Lung microvascular endothelial cell (primary cell): ENCODE data around the gene TRIM36. TPM values are rescaled to one million over a fixed set of nuclear protein-coding genes. Genes with fewer than 3 reads are reported as not detected.

ENCODE experiments used
- DNase-seq, 2 donors: peaks; one replicate each; pipeline versions ENCODE4 v3.0.0 to v3.0.0-alpha.2; 2010; ENCODE audit warnings: low read depth in 2 of 2
- total RNA-seq: library from RNA; depleted of rRNA; stranded (reverse); fragments of >200 nt; gene quantifications from 2 replicates; pipeline ENCODE4 v1.2.1, GENCODE V29; 2014

TRIM36 gene
- total RNA-seq, 1 donor from 2014 or later = 0.20 TPM

DNA sequence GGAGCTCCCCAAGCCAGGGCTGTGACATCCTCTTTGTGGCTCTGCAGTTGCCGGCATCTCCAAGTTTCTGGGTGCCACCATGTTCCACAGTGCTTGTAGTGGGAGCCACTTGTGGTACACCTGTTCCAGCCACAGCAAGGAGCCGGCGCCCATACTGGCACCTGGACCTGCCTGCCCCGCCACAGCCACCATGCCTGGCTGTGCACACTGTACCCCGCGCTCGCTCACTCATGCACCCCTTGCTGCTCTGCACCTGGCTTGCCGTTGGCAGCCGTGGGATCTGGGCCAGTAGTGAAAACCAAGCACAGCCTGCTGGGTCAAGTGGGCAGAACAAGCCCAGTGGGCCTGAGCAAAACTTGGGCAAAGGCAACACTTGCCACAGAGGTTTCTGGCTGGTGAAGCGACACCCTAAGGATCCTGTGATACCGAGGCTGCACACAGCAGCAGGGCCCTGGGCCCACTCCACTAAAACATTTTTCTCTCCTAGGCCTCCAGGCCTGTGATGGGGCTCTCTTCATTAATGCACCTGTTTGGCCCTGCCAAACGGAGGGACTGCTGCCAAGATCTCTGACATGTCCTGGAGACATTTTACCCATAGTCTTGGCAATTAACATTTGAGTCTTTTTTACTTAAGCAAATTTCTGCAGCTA lies 2.8 kb downstream of the TRIM36 start:
- no peak for DNase-seq

- DNase-seq = no peak
Observed at GRCh38 chr5:115165790-115166189, 3.9 kb downstream of the TRIM36 start.

DNA sequence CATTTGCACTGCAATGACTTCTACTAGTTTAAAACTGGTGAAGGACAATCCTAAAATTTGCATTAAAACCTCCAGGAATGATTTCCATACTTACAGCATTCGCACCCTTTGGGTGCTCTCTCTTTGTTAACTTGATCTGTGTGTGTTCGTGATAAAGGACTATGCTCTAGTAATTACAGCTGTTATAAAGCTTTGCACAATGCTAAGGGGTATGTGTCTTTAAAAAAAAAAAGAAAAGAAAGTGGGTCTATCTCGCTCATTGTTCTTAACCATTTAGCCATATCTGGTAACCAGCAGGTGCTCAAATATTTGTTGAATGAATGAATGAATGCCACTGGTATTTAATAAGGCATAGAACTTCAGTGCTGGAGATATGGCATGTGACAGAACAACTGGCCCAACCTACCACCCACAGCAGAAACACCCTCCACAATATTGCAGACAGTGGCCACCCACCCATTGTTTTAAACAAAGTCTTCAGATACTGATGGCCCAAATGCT lies 8.7 kb downstream of the TRIM36 start:
- DNase-seq = no peak

GRCh38 chr5:115151208-115151805 lies 18.4 kb downstream of the TRIM36 start:
- DNase-seq = no peak

GRCh38 chr5:115150512-115150911 lies 19.2 kb downstream of the TRIM36 start:
- no peak for DNase-seq

GRCh38 chr5:115147052-115147451 lies 22.7 kb downstream of the TRIM36 start:
- no peak for DNase-seq

DNA sequence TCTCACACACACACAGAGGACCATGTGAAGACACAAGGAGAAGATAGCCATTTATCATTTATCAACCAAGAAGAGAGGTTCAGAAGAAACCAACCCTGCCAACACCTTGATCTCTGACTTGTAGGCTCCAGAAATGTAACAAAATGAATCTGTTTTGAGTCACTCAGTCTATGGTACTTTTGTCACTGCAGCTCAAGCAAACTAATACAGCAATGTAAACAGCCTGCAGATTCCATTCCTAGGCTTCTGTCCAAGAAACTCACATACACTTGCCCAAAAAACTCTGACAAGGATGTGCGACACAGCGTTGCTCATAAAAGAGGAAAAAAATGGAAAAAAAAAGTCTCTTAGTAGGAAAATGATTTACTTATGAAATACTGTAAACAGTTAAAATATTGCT lies 33.4 kb downstream of the TRIM36 start:
- DNase-seq = no peak

- DNase-seq = no peak
Observed at GRCh38 chr5:115132465-115132864, 37.2 kb downstream of the TRIM36 start.

- DNase-seq = no peak
Observed at GRCh38 chr5:115126303-115126702, 43.4 kb downstream of the TRIM36 start.

- DNase-seq = no peak
Observed at GRCh38 chr5:115124741-115125140, 45.0 kb downstream of the TRIM36 start.

DNA sequence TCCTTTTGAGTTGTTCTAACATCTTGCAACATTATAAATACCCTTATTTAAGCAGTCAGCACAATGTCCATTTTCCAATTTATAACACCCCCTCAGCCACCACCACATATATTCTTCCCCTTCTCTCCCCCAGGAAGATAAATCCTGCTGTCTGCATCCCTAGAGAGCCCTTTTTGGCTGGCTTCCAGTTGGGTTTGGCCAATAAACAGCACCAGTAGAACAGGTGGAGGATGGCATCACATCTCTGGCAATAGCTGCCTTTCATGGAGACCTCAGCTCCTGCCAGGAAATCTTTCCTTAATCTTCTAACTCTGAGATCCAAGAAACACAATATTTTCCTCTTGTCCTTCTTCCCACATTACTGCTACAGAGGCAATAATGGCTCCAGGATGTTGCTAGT lies 53.7 kb downstream of the TRIM36 start:
- no peak for DNase-seq

GRCh38 chr5:115109840-115110239 lies 59.9 kb downstream of the TRIM36 start:
- DNase-seq = no peak

GRCh38 chr5:115109356-115109755 lies 60.4 kb downstream of the TRIM36 start:
- DNase-seq = no peak

DNA sequence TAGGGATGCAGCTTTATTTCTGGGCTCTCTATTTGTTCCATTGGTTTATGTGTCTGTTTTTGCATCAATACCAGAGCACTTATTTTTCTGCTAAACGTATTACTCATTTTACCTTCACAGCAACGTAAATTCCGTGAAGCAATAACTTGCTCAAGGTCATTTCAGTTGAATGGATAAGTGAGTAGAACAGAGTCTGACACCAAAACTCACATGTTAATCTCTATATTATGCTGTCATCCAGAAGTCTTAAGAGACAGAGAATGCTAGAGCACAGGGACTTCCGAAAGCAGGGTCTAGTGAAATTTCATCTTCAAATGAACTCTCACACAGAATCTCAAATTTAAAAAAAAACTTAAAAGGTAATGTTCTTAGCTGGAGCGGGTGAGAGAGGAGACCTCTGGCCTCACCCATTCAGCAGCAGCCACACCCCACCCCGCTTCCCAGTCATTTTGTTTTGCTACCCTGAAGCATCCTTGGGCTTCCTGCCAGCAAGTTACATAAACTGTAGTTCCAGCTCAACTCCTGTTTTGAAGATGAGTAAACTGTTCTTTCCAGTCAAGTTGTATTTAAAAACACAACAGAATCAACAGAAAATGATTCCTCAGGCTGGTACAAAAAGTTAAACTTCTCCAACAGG lies 69.3 kb downstream of the TRIM36 start:
- no peak for DNase-seq

- peak; percentile 59 to 67 for DNase-seq
Observed at GRCh38 chr5:115098041-115098702, 71.5 kb downstream of the TRIM36 start.

DNA sequence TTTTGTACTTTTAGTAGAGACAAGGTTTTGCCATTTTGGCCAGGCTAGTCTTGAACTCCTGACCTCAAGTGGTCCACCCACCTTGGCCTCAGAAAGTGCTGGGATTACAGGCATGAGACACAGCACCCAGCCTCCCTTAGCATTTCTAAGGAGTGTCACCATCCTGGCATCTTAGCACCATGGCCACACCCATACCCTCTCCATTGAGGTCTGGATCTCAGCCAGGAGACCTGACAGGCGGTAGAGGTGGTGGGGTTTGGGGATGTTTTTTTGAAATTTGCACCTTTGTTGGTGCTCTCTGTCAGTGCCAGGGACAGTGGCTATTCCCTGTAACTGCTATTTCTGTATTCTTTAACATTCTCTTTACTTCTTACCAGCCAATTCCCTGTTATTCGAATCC lies 72.5 kb downstream of the TRIM36 start:
- no peak for DNase-seq

DNA sequence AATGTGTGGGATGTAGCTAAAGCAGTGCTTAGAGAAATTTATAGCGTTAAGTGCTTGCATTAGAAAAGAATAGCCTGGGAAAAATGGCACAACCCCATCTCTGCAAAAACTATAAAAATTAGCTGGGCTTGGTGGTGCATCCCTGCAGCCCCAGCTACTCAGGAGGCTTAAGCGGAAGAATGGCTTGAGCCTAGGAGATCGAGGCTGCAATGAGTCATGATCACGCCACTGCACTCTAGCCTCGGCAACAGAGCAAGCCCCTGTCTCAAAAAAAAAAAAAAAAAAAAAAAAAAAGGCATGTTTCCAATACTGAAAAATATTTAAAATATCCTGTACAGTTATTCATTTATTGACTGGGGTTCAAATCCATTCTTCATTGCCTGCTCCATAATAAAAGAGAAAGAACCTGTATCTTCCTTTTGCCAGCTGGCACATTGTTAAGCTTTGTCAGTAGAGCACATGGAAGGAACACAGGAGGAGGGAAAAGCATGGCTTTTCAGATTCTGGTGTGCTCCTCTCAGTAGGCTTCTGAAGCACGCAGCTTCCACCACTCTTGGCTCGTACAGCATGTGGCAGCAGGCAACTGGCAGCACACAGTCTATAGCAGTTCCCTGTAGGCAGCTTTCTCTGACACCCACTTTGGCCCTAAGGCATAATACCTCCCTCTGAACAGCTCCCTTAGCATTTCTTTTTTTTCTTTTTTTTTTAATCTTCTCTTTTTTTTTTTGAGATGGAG lies 73.5 kb downstream of the TRIM36 start:
- DNase-seq = no peak

GRCh38 chr5:115087951-115088350 lies 81.8 kb downstream of the TRIM36 start:
- DNase-seq = no peak

- no peak for DNase-seq
Observed at GRCh38 chr5:115086473-115086872, 83.2 kb downstream of the TRIM36 start.

- no peak for DNase-seq
Observed at GRCh38 chr5:115084246-115084793, 85.4 kb downstream of the TRIM36 start.

GRCh38 chr5:115079924-115080623 lies 89.6 kb downstream of the TRIM36 start:
- no peak for DNase-seq
